HEK293T (cell line): ENCODE measurements around the gene POU2F3.
"Not testable (repeated sequence)": the region's sequence is repeated elsewhere in the genome, so short reads cannot be mapped to it uniquely, and the experiment has no call there.

Experiments
- CTCF ChIA-PET: fragments of 350-600 bp; formaldehyde crosslinking; extraction: SDS; loops from one replicate; lab custom pipeline; 2021; ENCODE audit warnings: antibody characterized with exemption, inconsistent platforms; lab: Yijun Ruan, JAX
- POLR2A ChIA-PET: fragments of 350-600 bp; formaldehyde crosslinking; extraction: SDS; loops from one replicate; lab custom pipeline; 2020; ENCODE audit warnings: antibody characterized with exemption, inconsistent platforms; lab: Yijun Ruan, JAX
- DNase-seq: peaks from one replicate; pipeline ENCODE4 v3.0.0; 2012; ENCODE audit warnings: mixed read lengths; ENCODE audit errors: extremely low spot score
- ARNT ChIP-seq: fragments of 450-650 bp; IDR thresholded peaks from 2 replicates; pipeline ENCODE4 v1.6.1; 2017; ENCODE audit warnings: mild to moderate bottlenecking
- BHLHE40 ChIP-seq: fragments of 450-650 bp; IDR thresholded peaks from 2 replicates; pipeline ENCODE4 v1.6.1; 2016; ENCODE audit warnings: mild to moderate bottlenecking, moderate library complexity, borderline replicate concordance
- CTBP1 ChIP-seq: fragments of 450-650 bp; IDR thresholded peaks from 2 replicates; pipeline ENCODE4 v1.6.1; 2016; ENCODE audit warnings: borderline replicate concordance
- ELF4 ChIP-seq: fragments of 450-650 bp; IDR thresholded peaks from 2 replicates; pipeline ENCODE4 v1.6.1; 2017; ENCODE audit warnings: antibody characterized with exemption
- FOXA1 ChIP-seq: fragments of 450-650 bp; IDR thresholded peaks from 2 replicates; pipeline ENCODE4 v1.6.1; 2016; ENCODE audit warnings: mild to moderate bottlenecking
- FOXK2 ChIP-seq: fragments of 450-650 bp; IDR thresholded peaks from 2 replicates; pipeline ENCODE4 v1.6.1; 2016; ENCODE audit warnings: mild to moderate bottlenecking
- FOXM1 ChIP-seq: fragments of 450-650 bp; IDR thresholded peaks from 2 replicates; pipeline ENCODE4 v1.6.1; 2017; ENCODE audit warnings: mild to moderate bottlenecking, borderline replicate concordance
- HDGF ChIP-seq: fragments of 450-650 bp; IDR thresholded peaks from 2 replicates; pipeline ENCODE4 v1.6.1; 2017; ENCODE audit warnings: antibody characterized with exemption, borderline replicate concordance
- L3MBTL2 ChIP-seq: fragments of 450-650 bp; conservative IDR thresholded peaks from 2 replicates; pipeline ENCODE4 v1.6.1; 2016; ENCODE audit warnings: mild to moderate bottlenecking
- LEF1 ChIP-seq: fragments of 450-650 bp; IDR thresholded peaks from 2 replicates; pipeline ENCODE4 v1.6.1; 2017; ENCODE audit warnings: mild to moderate bottlenecking, borderline replicate concordance
- NFRKB ChIP-seq: fragments of 450-650 bp; IDR thresholded peaks from 2 replicates; pipeline ENCODE4 v1.6.1; 2016; ENCODE audit warnings: mild to moderate bottlenecking, moderate library complexity
- SP1 ChIP-seq: fragments of 450-650 bp; IDR thresholded peaks from 2 replicates; pipeline ENCODE4 v1.6.1; 2017
- SUZ12 ChIP-seq: fragments of 450-650 bp; IDR thresholded peaks from 2 replicates; pipeline ENCODE4 v1.6.1; 2016; ENCODE audit warnings: mild to moderate bottlenecking
- TARDBP ChIP-seq: fragments of 450-650 bp; IDR thresholded peaks from 2 replicates; pipeline ENCODE4 v1.6.1; 2016
- ZNF384 ChIP-seq: fragments of 450-650 bp; IDR thresholded peaks from 2 replicates; pipeline ENCODE4 v1.6.1; 2016
- TF ChIP-seq, protein P1 (sequence below): fragments of 450-650 bp; IDR thresholded peaks from 2 replicates; pipeline ENCODE4 v1.6.1; 2016

Gene POU2F3

DNA sequence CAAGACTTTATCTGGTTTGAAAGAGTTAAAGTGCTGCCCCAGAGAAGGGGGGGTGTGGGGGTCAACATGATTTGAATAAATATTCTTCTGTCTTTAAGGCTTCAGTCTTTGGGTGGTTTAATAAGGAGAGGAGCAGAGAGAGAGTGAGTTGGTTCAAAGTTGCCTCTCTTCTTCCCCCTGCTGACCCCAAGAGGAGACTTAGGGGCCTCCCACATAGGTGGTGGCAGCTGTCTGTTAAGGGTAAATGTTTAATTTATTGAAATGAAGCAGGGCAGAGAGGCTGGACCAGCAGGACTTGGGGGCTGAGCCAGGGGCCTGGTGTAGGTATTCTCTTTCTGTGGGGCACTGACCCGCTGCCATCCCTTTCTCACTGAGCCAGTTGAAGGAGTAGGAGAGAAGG lies 5.5 kb downstream of the POU2F3 start:
- DNase-seq = no peak
- TF ChIP-seq SUZ12 (no peak), LEF1 (no peak), L3MBTL2 (no peak), SP1 (no peak), FOXK2 (no peak), ARNT (no peak), CTBP1 (no peak), NFRKB (no peak), HDGF (no peak), TARDBP (no peak), ZNF384 (no peak), FOXA1 (no peak)
- TF ChIP-seq, protein P1, sequence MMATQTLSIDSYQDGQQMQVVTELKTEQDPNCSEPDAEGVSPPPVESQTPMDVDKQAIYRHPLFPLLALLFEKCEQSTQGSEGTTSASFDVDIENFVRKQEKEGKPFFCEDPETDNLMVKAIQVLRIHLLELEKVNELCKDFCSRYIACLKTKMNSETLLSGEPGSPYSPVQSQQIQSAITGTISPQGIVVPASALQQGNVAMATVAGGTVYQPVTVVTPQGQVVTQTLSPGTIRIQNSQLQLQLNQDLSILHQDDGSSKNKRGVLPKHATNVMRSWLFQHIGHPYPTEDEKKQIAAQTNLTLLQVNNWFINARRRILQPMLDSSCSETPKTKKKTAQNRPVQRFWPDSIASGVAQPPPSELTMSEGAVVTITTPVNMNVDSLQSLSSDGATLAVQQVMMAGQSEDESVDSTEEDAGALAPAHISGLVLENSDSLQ = no peak
- ChIA-PET POLR2A (no interaction called here), CTCF (interaction anchor here (0.7 kb wide), 1 partner anchor 10 kb away, joined by 3 read pairs; no protein-coding TSS in a partner anchor)

DNA sequence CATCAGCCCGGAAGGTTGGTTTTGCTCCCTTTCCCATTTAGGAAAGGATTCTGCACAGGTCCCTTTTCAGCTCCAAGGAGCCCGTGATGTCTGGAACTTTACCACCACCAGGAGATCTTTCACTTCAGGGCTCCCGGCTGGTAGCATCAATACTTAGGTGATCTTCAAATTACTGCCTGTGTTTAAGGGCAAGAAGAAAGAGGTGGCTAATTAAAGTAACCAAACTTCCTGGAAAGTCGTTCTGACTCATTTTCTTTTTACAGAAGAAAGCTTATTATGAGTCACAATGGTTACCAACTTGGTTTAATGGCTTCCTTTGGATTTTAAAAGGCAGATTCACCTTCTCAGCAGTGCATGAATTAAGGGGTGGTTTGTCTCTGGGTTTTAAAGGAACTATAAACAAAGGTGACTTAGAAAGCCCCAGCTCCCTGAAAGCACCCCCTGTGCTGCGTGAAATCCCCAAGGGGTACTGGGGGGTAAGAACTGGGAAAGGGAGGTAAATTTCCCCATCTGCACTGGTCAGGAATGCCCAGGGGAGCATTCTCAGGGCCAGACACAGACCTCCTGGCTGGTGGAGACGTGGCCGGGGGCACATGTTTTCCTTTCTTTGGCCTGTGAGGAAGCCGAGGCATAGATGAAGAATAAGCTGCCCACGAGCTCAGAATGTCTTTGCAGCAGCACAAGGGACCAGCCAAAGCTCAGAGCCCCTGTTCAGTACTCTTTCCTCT lies 8.8 kb downstream of the POU2F3 start:
- ChIA-PET POLR2A (no interaction called here), CTCF (interaction anchor here (0.6 to 2.3 kb wide), 6 partner anchors 13 to 1071 kb away, joined by 3 to 15 read pairs (median 4); no protein-coding TSS in a partner anchor)
- TF ChIP-seq, protein P1 = no peak
- TF ChIP-seq FOXK2 = no peak
- no peak for TF ChIP-seq ELF4
- TF ChIP-seq LEF1 = no peak
- no peak for TF ChIP-seq SUZ12
- no peak for TF ChIP-seq L3MBTL2
- no peak for TF ChIP-seq HDGF
- TF ChIP-seq NFRKB = no peak
- no peak for TF ChIP-seq SP1
- TF ChIP-seq TARDBP = no peak
- no peak for TF ChIP-seq CTBP1
- no peak for TF ChIP-seq FOXA1
- TF ChIP-seq ZNF384 = no peak
- no peak for TF ChIP-seq ARNT
- no peak for TF ChIP-seq BHLHE40
- no peak for TF ChIP-seq FOXM1
- no peak for DNase-seq

DNA sequence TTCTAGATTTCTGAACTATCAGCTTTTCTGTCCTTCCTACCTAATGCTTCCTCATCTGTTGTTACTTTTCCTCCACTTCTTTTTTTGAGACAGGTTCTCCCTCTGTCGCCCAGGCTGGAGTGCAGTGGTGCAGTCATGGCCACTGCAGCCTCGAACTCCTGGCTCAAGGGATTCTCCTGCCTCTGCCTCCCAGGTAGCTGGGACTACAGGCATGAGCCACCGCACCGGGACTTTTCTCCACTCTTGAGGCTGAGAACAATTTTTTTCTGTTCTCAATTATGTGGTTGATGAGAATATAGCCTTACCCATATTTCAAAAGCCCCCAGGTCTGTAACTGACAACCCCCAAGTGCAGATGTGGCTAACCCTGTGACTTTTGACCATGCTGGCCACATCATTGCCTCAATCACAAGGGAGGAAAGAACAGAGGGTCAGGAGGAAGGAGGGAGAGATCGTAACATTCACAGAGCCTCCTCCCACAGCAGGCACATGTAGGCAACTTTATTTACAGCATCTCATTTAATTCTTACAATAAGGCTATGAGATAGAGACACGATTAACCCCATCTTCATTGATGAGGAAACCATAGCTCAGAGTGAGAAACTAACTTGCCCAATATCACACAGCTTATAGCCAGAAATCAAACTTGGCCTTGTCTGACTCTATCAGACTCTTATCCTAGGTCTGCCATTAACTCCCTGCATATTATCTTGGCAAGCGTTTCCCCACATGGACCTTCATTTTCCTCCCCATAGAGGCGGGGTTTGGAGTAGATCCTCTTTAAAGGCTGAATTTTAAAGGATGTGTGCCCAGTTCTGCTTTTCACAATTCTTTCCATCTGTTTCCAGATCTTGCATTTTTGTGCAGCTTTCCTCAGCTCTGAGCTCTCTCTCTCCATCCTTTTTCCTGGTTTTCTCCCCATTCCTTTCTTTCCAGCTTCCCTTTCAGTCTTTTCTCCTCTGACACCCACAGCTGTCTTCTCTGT lies 9.6 kb downstream of the POU2F3 start:
- DNase-seq = no peak
- CTCF ChIA-PET = interaction anchor here (0.9 to 2.3 kb wide), 6 partner anchors 14 to 68 kb away, joined by 3 to 15 read pairs (median 4); no protein-coding TSS in a partner anchor
- POLR2A ChIA-PET = interaction anchor here (1.0 kb wide), 1 partner anchor 40 kb away, joined by 3 read pairs; no protein-coding TSS in a partner anchor
- TF ChIP-seq FOXM1 = no peak
- TF ChIP-seq ZNF384 = no peak
- no peak for TF ChIP-seq LEF1
- TF ChIP-seq CTBP1 = no peak
- TF ChIP-seq SP1 = no peak
- no peak for TF ChIP-seq TARDBP
- no peak for TF ChIP-seq SUZ12
- TF ChIP-seq, protein P1 = no peak
- TF ChIP-seq NFRKB = no peak
- TF ChIP-seq ARNT = no peak

DNA sequence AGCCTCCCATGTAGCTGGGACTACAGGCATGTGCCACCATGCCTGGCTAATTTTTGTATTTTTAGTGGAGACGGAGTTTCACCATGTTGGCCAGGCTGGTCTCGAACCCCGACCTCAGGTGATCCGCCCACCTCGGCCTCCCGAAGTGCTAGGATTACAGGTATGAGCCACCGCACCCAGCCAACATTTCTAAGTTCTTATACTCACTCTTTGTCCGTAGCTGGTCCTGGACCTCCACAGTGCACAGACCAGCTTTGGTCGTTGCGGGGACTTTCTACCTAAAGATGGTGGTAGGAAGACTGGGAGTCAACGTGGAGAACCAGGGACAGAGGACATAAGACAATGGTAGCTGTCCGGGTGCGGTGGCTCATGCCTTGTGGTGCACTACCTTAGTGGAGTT lies 13.4 kb downstream of the POU2F3 start:
- POLR2A ChIA-PET, CTCF ChIA-PET, DNase-seq: not testable (repeated sequence)

DNA sequence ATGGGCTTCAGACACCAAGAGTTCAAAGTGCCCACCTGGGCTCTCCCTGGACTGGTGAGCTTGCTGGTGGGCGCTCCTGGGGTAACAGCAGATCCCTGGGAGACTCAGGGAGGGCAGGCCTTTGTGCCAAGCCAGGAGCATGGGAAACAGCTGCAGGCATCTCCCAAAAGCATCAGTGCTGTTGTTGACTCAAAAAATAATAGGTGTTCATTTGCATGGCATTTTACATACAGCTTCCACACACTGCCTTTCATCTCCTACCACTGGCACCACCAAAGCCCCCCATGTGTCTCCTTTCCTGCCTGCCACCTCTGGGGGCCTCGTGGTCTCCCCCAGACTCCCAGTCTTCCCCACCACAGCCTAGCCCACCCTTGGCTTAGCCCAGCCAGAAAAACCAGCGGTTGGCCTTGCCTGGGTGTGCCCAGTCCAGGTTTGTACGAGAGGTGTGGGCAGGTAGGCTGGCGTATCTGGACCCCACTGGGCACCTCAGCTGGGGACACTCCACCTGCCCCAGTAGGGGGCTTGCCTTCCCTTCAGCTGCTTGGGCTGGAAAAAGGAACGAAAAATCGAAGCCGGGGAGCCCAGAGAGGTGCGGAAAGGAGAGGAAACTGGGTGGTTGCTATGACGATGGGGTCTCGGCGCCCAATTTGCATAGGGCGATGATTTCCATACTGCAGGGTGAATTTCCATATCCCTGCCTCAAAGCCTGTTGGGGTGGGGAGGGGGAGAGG lies 15.0 kb downstream of the POU2F3 start:
- no peak for DNase-seq
- POLR2A ChIA-PET = no interaction called here
- CTCF ChIA-PET = no interaction called here
- TF ChIP-seq SP1 (no peak), L3MBTL2 (no peak), FOXK2 (no peak), SUZ12 (no peak), BHLHE40 (no peak), ARNT (no peak), FOXM1 (no peak), ELF4 (no peak), HDGF (no peak), ZNF384 (no peak), NFRKB (no peak)
- TF ChIP-seq, protein P1 = no peak
